Body of pancreas (tissue), 4 donors: ENCODE data around the gene SPTBN2. TPM values are rescaled to one million over a fixed set of nuclear protein-coding genes. Genes with fewer than 3 reads are reported as not detected.
"Not testable (repeated sequence)": the region's sequence is repeated elsewhere in the genome, so short reads cannot be mapped to it uniquely, and the experiment has no call there.

Experiments
- ATAC-seq: fragments of 150-250 bp; one replicate; pipeline ENCODE4 v1.9.1; 2016
- DNase-seq, 4 donors: peaks; one replicate each; pipeline ENCODE4 v3.0.0-alpha.2; 2019
- H3K27ac ChIP-seq, 4 donors: fragments of 200-600 bp; sonication (generic); 1 replicate in 3 of 4; 2 replicates in 1 of 4; pipeline versions ENCODE4 v1.5.1 to v1.6.1; 2016 to 2019; ENCODE audit warnings: mild to moderate bottlenecking in 1 of 4, mixed read lengths in 1 of 4, moderate library complexity in 1 of 4
- H3K27me3 ChIP-seq, 2 donors: fragments of 200-600 bp; sonication (generic); one replicate each; pipeline ENCODE4 v1.6.0; 2016; ENCODE audit warnings: mild to moderate bottlenecking in 1 of 2
- H3K36me3 ChIP-seq, 2 donors: fragments of 200-600 bp; sonication (generic); replicated peaks in 1 of 2; 2 replicates each; pipeline ENCODE4 v1.5.1; 2016; ENCODE audit warnings: low read depth in 2 of 2; ENCODE audit not compliant: insufficient read depth in 1 of 2
- H3K4me1 ChIP-seq: fragments of 200-600 bp; sonication (generic); one replicate; pipeline ENCODE4 v1.6.0; 2016
- H3K4me3 ChIP-seq, 2 donors: fragments of 200-600 bp; sonication (generic); 1 replicate in 1 of 2; 2 replicates in 1 of 2; pipeline ENCODE4 v1.5.1; 2016 to 2019
- H3K9me3 ChIP-seq, 3 donors: fragments of 200-600 bp; sonication (generic); 1 replicate in 2 of 3; 2 replicates in 1 of 3; pipeline ENCODE4 v1.5.1; 2016
- POLR2A ChIP-seq, 3 donors: fragments of 450-650 bp; IDR thresholded peaks; one replicate each; pipeline ENCODE4 v1.6.1; 2016; ENCODE audit warnings: antibody characterized with exemption in 3 of 3, mild to moderate bottlenecking in 2 of 3
- WGBS, 2 donors: methylation state at CpG; one replicate each; pipeline ENCODE4 v1.1.5; 2017; 5-methylcytosine and 5-hydroxymethylcytosine counted together
- intact Hi-C: fragments of 100-400 bp; cut with DNase I; formaldehyde crosslinking; loops from one replicate; pipeline ENCODE4 v1.15.1; 2023
- total RNA-seq, 2 donors: library from RNA; depleted of rRNA; stranded (reverse); fragments of >200 nt; gene quantifications; one replicate each; pipeline ENCODE4 v1.1.0, GENCODE V29; 2016
- TF ChIP-seq, protein P1 (sequence below), 7 experiments: fragments of 450-650 bp in 4 of 7; fragments of 200-600 bp in 3 of 7; sonication (generic) in 3 of 7; IDR thresholded peaks; one replicate each; pipeline ENCODE4 v1.5.1; 2016 to 2019; ENCODE audit warnings: antibody characterized with exemption in 7 of 7

The SPTBN2 gene
- total RNA-seq, 2 donors from 2014 or later = 40.0 to 52.1 TPM

DNA sequence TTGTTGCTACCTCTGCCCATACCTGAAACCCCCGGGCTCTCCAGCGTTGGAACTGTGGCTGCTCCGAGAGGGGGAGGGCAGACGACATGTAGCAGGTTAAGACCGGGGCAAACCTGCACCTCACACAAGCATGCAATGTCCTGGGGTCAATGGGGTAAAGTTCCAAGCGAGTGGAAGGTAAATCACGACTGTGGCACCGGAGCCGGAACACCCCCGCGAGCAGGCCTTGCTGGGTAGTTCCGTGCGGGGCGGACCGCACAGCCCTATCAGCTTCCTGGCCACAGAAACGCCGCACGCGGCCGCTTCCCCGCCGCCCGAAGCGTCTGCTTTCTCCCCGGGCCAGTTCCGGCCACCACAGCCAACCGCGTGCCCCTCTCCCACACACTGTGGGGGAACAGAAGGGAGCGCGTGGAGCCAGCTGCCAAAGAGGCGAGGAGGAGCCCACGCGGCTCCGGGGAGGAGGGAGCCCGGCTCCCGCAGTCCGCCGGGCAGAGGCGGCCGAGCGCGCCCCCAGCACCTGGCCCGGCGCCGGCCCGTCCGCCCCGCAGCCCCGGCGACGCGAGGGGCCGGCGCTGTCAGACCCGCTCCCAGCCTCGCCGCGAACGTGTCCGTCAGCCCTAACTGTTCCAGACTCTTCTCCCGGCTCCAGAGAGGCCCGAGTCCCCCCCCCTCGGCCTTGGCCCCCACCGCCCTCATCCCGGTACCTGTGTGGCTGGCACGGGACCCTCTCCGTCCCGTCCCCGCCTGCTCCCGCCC is 1.6 kb downstream of the SPTBN2 start:
- H3K27me3 ChIP-seq = no peaks in the 10 kb centered on the region

DNA sequence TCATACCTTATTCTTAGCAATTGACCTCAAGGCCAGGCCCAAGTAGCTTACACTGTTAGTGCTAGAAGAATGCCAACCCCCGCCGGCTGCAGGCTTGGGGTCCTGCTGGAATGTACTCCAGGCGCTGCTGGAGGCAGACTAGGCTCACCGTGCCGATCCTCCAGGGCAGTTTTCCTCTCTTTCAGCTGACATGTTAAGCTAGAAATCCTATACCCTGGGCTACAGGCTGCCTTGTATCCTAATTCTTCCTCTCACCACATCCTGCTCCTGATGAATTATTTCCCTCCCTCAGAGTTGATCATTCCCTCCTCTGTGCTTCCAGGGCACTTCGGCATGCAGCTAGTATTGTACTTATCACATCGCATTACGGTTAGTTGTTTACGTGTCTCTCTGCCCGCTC is 3.4 kb downstream of the SPTBN2 start:
- DNase-seq = no peak
- Histone ChIP-seq H3K4me3 (no peak overlapping the region), H3K4me1 (peaks cover 25% of the 10 kb centered on the region), H3K36me3 (no peaks in the 10 kb centered on the region), H3K27ac (no peak overlapping the region), H3K27me3 (no peaks in the 10 kb centered on the region), H3K9me3 (no peaks in the 10 kb centered on the region)
- TF ChIP-seq POLR2A (IDR thresholded peaks at IDR 0.05) = no peak
- TF ChIP-seq, protein P1, sequence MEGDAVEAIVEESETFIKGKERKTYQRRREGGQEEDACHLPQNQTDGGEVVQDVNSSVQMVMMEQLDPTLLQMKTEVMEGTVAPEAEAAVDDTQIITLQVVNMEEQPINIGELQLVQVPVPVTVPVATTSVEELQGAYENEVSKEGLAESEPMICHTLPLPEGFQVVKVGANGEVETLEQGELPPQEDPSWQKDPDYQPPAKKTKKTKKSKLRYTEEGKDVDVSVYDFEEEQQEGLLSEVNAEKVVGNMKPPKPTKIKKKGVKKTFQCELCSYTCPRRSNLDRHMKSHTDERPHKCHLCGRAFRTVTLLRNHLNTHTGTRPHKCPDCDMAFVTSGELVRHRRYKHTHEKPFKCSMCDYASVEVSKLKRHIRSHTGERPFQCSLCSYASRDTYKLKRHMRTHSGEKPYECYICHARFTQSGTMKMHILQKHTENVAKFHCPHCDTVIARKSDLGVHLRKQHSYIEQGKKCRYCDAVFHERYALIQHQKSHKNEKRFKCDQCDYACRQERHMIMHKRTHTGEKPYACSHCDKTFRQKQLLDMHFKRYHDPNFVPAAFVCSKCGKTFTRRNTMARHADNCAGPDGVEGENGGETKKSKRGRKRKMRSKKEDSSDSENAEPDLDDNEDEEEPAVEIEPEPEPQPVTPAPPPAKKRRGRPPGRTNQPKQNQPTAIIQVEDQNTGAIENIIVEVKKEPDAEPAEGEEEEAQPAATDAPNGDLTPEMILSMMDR (IDR thresholded peaks at IDR 0.05) = no peak
- 51 to 61% methylated on average over 10 of the region's 10 CpGs for WGBS, 2 donors
- intact Hi-C loops = no loop called here
- no peak for ATAC-seq

More for the DNA sequence above, 1.6 kb downstream of the SPTBN2 start:
- Histone ChIP-seq H3K4me3 (peak overlapping the region in 1 of 2 donors; percentile 26), H3K36me3 (no peaks in the 10 kb centered on the region), H3K27ac (peak overlapping the region in 2 of 4 donors; percentile 47 to 53), H3K4me1 (peaks cover 20% of the 10 kb centered on the region), H3K9me3 (no peaks in the 10 kb centered on the region)
- DNase-seq = peak; percentile 22 to 55 (median 40)
- WGBS, 2 donors = 0% methylated on average over 5 to 53 of the region's 70 CpGs
- peak; percentile 66 for ATAC-seq
- intact Hi-C loops = no loop called here
- TF ChIP-seq, protein P1 (IDR thresholded peaks at IDR 0.05) = no peak
- peak; percentile 19 to 56 (median 42) for TF ChIP-seq POLR2A (IDR thresholded peaks at IDR 0.05)

DNA sequence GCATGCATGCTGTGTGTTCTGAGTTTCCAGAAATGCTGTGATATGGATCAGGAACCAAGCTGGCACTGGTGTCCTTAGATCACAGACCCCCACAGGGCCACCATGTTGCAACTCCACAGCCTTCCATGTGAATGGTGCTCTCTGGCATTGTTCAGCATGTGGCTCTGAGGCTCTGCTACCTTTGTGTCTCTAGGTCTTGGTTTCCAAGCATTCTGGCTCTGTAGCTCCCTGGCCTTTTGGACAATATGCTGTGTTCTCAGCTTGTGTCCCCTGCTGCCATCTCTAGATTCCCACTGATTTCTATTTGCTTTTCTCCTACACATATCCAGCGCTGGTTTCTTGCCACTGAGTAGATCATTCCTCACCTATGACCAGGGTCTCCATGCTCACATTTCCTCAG is 3.9 kb downstream of the SPTBN2 start:
- ATAC-seq (no peak), DNase-seq (no peak)
- H3K4me1 ChIP-seq = peaks cover 31% of the 10 kb centered on the region
- intact Hi-C loops = no loop called here
- WGBS, 2 donors = 100% methylated on average over 1 of the region's 1 CpG
- TF ChIP-seq POLR2A (IDR thresholded peaks at IDR 0.05) = no peak
- TF ChIP-seq, protein P1 (IDR thresholded peaks at IDR 0.05) = no peak
- H3K4me3 ChIP-seq = no peak overlapping the region
- no peaks in the 10 kb centered on the region for H3K9me3 ChIP-seq
- no peak overlapping the region for H3K27ac ChIP-seq
- no peaks in the 10 kb centered on the region for H3K27me3 ChIP-seq
- no peaks in the 10 kb centered on the region for H3K36me3 ChIP-seq

DNA sequence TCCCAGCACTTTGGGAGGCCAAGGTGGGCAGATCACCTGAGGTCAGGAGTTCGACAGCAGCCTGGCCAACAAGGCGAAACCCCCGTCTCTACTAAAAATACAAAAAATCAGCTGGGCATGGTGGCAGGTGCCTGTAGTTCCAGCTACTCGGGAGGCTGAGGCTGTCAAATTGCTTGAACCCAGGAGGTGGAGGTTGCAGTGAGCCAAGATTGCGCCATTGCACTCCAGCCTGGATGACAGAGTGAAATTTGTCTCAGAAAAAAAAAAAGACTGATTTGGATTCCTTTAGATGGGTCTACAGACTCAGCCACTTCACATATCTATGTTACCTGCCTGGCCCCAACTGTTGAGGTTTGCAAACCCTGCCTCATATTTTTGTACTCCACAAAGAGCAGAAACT is 4.8 kb downstream of the SPTBN2 start:
- peaks cover 40% of the 10 kb centered on the region for H3K4me1 ChIP-seq
- H3K4me3 ChIP-seq, H3K27me3 ChIP-seq, DNase-seq, H3K9me3 ChIP-seq, ATAC-seq, H3K36me3 ChIP-seq, H3K27ac ChIP-seq, intact Hi-C loops: not testable (repeated sequence)
- 81 to 88% methylated on average over 5 of the region's 5 CpGs for WGBS, 2 donors

DNA sequence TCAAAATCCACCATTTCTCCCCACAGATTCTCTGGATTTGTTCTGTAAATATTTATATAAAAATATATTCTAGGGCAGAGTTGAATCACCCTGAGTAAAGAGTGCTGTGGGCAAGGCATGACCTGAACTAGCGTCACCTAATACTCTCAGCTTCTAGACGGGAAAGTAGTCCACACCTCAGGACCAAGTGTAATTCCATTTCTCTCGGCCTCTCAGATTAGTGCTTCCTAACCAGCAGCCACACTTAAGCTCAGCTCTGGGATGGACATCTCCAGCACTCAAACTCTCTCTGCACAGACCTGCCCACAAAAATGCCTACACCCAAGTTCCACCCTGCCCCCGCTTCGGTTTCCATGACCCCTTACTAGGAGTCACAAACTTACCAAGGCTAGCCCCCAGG is 5.3 kb downstream of the SPTBN2 start:
- 87 to 97% methylated on average over 5 of the region's 5 CpGs for WGBS, 2 donors
- Histone ChIP-seq H3K27me3 (no peaks in the 10 kb centered on the region), H3K36me3 (no peaks in the 10 kb centered on the region), H3K4me3 (no peak overlapping the region), H3K27ac (no peak overlapping the region), H3K9me3 (no peaks in the 10 kb centered on the region), H3K4me1 (peaks cover 42% of the 10 kb centered on the region)
- no peak for ATAC-seq
- no peak for TF ChIP-seq POLR2A (IDR thresholded peaks at IDR 0.05)
- TF ChIP-seq, protein P1 (IDR thresholded peaks at IDR 0.05) = no peak
- intact Hi-C loops = no loop called here
- no peak for DNase-seq
